Hepatocyte (in vitro differentiated cells): ENCODE measurements around the gene DCTPP1.

ENCODE experiments used
- EZH2phosphoT487 ChIP-seq: fragments of 200-600 bp; sonication (generic); IDR thresholded peaks from one replicate; pipeline ENCODE4 v1.6.1; 2018; ENCODE audit warnings: antibody characterized with exemption, mild to moderate bottlenecking, low read depth, moderate library complexity; ENCODE audit not compliant: unreplicated experiment, severe bottlenecking
- TF ChIP-seq, protein P1 (sequence below): fragments of 200-600 bp; sonication (generic); IDR thresholded peaks from 2 replicates; pipeline ENCODE4 v1.5.1; 2016; ENCODE audit warnings: antibody characterized with exemption, mild to moderate bottlenecking; ENCODE audit not compliant: poor library complexity

DNA sequence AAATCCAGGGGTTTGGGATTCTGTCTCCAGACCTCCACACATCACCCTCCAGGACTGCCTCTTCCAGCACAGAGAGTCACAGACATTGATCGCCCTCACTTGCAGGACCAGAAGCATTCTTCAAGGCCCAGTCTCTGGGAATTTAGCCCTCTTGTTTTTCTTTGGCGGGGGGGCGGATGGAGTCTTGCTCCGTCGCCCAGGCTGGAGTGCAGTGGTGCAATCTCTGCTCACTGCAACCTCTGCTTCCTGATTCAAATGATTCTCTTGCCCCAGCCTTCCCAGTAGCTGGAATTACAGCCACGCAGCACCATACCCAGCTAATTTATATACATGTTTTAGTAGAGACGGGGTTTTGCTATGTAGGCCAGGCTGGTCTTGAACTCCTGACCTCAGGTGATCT, 34.2 kb upstream of the DCTPP1 start:
- TF ChIP-seq, protein P1, sequence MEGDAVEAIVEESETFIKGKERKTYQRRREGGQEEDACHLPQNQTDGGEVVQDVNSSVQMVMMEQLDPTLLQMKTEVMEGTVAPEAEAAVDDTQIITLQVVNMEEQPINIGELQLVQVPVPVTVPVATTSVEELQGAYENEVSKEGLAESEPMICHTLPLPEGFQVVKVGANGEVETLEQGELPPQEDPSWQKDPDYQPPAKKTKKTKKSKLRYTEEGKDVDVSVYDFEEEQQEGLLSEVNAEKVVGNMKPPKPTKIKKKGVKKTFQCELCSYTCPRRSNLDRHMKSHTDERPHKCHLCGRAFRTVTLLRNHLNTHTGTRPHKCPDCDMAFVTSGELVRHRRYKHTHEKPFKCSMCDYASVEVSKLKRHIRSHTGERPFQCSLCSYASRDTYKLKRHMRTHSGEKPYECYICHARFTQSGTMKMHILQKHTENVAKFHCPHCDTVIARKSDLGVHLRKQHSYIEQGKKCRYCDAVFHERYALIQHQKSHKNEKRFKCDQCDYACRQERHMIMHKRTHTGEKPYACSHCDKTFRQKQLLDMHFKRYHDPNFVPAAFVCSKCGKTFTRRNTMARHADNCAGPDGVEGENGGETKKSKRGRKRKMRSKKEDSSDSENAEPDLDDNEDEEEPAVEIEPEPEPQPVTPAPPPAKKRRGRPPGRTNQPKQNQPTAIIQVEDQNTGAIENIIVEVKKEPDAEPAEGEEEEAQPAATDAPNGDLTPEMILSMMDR = no peak
- no peak for TF ChIP-seq EZH2phosphoT487
